GM21529 (cell line): ENCODE data around the gene PBLD.

Experiments
- ATAC-seq: cut with Tn5 transposase; IDR thresholded peaks from one replicate; pipeline ENCODE4 v1.9.1; 2021; ENCODE audit not compliant: unreplicated experiment

The PBLD gene

DNA sequence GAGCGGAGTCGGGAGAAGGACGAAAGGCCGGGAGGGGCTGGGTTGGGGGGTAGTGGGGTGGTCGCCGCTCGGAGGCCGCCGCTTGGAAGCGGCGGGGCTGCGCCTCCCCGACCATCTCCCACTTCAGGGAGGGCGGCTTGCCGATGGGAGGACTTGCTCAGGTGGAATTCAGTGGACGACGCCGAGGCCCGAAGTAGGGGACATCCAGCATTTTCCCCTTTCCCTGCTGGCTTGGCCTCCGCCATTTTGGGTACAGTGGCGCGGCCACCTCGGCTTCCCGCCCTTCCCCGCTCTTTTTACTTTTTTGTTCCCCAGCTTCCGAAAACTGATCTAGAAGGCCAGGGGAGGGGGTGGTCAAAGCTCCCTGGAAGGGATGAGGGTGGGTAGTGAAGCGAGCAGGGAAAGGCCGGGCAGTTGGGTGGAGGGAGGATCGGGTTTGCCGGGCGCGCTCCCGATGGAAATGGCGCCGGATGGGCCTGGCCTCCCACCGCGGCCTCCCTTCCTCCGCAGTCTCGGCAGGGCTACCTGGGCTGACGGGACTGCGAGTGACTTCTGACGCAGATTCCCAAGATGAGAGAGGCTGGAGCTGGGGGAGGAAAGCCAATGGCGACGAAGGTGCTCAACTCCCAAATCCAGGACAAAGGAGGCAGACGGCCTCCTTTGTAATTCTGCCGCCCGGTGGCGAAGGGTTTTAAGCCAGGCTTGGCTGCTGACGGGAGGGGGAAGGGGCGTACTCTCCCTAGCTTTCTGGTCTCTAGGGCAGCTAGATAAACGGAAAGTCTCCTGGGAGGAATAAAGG lies at the start of gene PBLD:
Gene PBLD, minus strand, starts transcription at position 670 of the 799 bp plus-strand sequence. CDS start 26,084 bp downstream, outside the sequence.
- peak; percentile 29 for ATAC-seq

DNA sequence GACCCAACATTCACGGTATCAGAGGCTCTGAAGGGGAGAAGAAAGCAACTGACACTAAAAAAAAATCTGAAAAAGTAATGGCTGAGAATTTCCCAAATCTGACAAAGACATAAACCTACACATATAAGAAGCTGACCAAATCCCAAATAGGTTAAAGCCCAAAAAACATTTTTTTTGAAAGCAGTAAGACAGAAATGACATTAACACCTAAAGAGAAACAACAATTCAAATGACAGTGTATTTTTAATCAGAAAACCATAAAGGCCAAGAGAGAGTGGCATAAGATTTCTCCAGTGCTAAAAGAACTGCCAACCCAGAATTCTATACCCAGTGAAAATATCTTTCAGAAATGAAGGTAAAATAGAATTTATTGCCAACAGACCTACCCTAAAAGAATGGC lies 38.9 kb upstream of the PBLD start:
- no peak for ATAC-seq

- ATAC-seq: no peak
Measured at GRCh38 chr10:68367121-68367520, 34.4 kb upstream of the PBLD start.

GRCh38 chr10:68366600-68366999 lies 33.9 kb upstream of the PBLD start:
- no peak for ATAC-seq

- ATAC-seq: no peak
Measured at GRCh38 chr10:68365611-68366010, 32.9 kb upstream of the PBLD start.

DNA sequence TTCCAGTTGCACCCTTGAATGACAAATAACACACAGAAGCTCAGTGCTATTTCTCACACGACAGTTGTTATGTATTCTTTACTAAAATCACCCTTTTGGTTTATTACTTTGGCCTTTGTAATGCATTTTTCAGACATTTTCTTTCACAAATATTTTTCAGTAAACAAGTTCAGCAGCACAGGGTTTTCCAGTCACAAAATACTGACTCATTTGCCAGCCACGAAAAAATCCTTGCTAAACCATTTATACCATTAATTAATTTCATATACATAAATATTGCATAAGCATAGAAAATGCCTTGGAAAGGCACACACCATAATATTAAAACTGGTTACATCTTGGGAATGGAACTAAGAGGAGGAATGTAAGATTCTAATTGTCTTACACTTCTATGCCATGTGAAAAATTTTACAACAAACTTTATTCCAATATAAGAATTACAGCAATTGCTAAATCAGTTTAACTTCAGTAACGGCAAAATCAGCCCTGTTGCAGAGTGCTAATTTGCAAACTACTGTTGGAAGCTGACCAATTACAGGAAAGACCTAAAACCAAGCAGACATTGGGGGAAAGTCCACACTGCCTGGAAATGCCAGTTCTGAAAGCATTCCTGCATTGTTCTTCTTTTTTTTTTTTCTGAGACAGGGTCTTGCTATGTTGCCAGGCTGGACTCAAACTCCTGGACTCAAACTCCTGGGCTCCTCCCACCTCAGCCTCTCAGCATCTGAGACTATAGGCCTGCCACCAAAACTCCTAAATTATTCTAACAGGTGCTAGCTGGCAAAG lies 31.6 kb upstream of the PBLD start:
- no peak for ATAC-seq

- no peak for ATAC-seq
Measured at GRCh38 chr10:68362590-68362989, 29.9 kb upstream of the PBLD start.

GRCh38 chr10:68359189-68359588 lies 26.5 kb upstream of the PBLD start:
- ATAC-seq: no peak

DNA sequence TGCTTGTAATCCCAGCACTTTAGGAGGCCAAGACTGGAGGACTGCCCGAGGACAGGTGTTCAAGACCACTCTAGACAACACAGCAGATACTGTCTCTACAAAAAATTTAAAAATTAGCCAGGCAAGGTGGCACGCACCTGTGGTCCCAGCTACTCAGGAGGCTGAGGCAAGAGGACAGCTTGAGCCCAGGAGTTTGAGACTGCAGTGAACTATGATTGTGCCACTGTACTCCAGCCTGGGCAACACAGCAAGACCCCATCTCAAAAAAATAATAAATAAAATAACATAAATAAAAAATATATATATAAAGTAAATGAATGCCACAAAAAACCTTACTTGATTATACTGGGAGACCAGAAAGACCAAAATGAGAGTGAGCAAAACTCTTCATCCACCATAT lies 20.8 kb upstream of the PBLD start:
- no peak for ATAC-seq

- peak; percentile 78 for ATAC-seq
Measured at GRCh38 chr10:68348265-68348741, 15.6 kb upstream of the PBLD start.

DNA sequence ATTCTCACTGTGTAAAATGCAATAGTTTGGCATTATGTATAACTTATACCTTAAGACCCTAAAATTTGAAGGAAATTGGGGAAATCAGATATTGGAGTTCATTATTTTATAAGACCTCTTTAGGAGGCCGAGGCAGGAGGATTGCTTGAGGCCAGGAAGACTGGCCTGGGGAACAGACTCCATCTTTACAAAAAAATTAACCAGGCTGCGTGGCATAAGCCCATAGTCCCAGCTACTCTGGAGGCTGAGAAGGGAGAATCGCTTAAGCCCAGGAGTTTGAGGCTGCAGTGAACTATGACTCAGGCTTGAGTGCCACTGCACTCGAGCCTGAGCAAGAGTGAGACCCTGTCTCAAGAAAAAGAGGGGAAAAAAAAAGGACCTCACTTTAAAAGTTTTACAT lies 14.0 kb upstream of the PBLD start:
- no peak for ATAC-seq

DNA sequence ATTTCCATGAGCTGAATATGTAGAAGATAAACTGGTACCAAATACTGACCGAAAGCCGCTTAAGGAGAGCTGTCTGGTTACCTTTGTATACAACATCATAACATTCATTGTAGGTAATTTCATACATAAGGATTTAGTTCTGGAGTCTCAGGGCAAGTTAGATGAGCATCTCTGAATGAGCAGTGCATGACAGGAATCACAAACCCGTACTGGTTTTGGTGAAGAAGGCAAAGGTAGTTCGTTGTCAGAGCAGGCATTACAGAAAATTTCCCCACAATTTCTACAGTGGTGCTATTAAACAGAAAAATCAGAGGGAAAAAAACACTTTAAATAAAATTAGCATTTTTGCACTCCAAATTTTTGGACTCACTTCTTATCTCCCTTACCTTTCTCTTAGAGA lies 12.9 kb upstream of the PBLD start:
- ATAC-seq: no peak

DNA sequence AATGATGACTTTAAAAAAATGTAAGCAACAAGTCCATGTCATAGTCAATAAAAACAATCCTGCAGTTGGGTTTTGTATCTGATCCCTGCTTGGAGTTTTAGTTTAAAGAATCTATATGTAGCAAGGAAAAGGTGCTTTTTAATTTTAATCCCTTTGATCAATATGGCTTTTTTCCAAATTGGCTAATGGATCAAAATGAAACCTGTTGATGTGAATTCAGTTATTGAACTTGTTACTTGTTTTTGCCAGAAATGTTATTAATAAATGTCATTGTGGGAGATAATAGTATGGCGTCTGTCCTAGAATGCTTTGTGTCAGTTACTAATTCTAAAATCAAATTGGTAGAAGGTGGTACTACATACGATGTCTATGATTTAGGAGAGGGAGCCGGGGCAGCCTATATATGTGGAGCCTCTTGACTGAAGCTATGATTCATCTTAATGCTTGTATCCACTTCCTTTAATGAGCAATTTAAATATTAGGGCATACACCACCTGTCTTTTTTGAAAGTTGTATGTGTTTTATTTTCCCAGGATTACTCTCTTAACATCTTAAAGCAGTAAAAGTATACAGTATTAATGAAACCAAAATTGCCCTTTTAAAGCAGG lies 10.3 kb upstream of the PBLD start:
- no peak for ATAC-seq

GRCh38 chr10:68340358-68341080 lies 7.8 kb upstream of the PBLD start:
- no peak for ATAC-seq

DNA sequence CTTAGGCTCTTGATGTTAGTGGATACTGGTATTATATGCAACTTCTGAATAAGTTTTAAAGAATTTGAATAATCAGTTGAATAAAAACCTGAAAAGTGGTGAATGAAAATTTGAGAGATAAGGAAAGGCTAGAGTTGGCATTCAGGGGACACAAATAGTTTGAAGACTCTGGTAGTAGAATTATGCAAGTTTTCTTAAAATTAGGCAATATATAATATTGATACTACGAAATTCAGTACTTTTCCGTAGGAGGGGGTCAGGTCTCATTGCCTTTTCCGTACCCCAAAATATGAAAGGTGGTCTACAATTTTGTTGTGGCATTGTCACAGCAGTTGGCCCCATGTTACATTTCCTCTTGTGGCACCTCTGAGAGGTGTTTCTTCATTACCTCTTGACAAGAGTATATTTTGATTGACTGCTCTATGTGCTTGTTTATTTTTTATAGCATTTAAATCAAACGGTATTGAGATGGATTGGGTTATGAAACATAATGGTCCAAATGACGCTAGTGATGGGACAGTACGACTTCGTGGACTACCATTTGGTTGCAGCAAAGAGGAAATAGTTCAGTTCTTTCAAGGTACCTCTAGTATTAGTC lies 4.1 kb upstream of the PBLD start:
- ATAC-seq: no peak

GRCh38 chr10:68334672-68335467 lies 2.1 kb upstream of the PBLD start:
- ATAC-seq: no peak

GRCh38 chr10:68333440-68334431 lies 1.0 kb upstream of the PBLD start:
- no peak for ATAC-seq

- ATAC-seq: no peak
Measured at GRCh38 chr10:68333058-68333395, 299 bp upstream of the PBLD start.
